ENCODE data around the gene RTN4RL1. TPM values are rescaled to one million over a fixed set of nuclear protein-coding genes. Genes with fewer than 3 reads are reported as not detected.

The RTN4RL1 gene
- total and polyA plus RNA-seq, 9 of the 15 experiments (the other 6 are each of a cell fraction or from before 2014, with no cell fraction given): 0.04 to 0.06 (median 0.04) TPM; not detected in 5

DNA sequence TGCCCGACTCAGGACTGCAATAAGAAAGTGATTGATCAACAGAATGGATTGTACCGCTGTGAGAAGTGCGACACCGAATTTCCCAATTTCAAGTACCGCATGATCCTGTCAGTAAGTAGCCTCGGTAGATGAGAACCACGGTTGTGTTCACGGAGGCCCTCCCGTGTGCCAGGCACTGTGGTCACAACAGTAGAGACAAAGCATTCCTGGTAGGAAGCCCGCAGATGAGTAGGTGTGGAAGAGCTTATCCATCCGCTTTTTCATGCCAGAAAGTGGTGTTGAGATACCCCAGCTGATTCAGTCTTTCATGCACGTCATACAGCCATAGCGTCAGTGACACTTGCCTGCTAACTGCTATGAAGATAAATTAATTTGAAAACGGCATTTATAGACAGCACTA is 136.4 kb downstream of the RTN4RL1 start:
- Histone ChIP-seq H3K79me2 (ENCODE audit: control insufficient read depth, insufficient read depth, low read length) (no peaks in the 10 kb centered on the region), H2AFZ (ENCODE audit: low read depth, low read length) (no peak overlapping the region), H3K9me3 (replicated peaks; ENCODE audit: control insufficient read depth, insufficient read depth, low read depth, low read length) (no peaks in the 10 kb centered on the region), H3K9me1 (ENCODE audit: control insufficient read depth, insufficient read depth, low read length) (no peaks in the 10 kb centered on the region), H3K4me2 (ENCODE audit: insufficient read depth, low read length) (no peak overlapping the region), H4K20me1 (replicated peaks; ENCODE audit: control insufficient read depth, insufficient read depth, low read length) (no peaks in the 10 kb centered on the region), H3K27ac (ENCODE audit: extremely low read depth, low read depth, low read length) (no peak overlapping the region), H3K4me1 (replicated peaks in 1 of 2; ENCODE audit: control insufficient read depth in 2 of 2, insufficient read depth in 2 of 2, low read length in 2 of 2) (no peaks in the 10 kb centered on the region), H3K27me3 (ENCODE audit: control insufficient read depth in 2 of 2, insufficient read depth in 2 of 2, low read length in 2 of 2) (no peaks in the 10 kb centered on the region), H3K36me3 (ENCODE audit: control insufficient read depth, insufficient read depth, low read length) (peaks cover 84% of the 10 kb centered on the region; the same call in 2 of the 3 replicates), H3K4me3 (no peak overlapping the region), H3K9ac (ENCODE audit: insufficient read depth in 1 of 2, low read depth in 2 of 2, low read length in 2 of 2) (no peak overlapping the region)
- no peak for ATAC-seq
- in situ Hi-C loops (cut with MboI) (no loop called here), intact Hi-C loops (cut with micrococcal nuclease) (no loop called here)
- 94% methylated on average over 14 of the region's 14 CpGs for WGBS (ENCODE audit: insufficient coverage, low coverage, missing lambda C conversion rate)
- BruUV-seq (replicated peaks): no TSS peak
- FAIRE-seq: no peak
- CTCF ChIA-PET (ENCODE audit: low intra/inter-chr PET ratio): no interaction called here
- POLR2A ChIA-PET: interaction anchor here (0.6 to 0.9 kb wide), 2 partner anchors 31 to 46 kb away, joined by 3 read pairs; no protein-coding TSS in a partner anchor
- TF ChIP-seq, protein P1, sequence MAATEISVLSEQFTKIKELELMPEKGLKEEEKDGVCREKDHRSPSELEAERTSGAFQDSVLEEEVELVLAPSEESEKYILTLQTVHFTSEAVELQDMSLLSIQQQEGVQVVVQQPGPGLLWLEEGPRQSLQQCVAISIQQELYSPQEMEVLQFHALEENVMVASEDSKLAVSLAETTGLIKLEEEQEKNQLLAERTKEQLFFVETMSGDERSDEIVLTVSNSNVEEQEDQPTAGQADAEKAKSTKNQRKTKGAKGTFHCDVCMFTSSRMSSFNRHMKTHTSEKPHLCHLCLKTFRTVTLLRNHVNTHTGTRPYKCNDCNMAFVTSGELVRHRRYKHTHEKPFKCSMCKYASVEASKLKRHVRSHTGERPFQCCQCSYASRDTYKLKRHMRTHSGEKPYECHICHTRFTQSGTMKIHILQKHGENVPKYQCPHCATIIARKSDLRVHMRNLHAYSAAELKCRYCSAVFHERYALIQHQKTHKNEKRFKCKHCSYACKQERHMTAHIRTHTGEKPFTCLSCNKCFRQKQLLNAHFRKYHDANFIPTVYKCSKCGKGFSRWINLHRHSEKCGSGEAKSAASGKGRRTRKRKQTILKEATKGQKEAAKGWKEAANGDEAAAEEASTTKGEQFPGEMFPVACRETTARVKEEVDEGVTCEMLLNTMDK (IDR thresholded peaks at IDR 0.05; ENCODE audit: borderline replicate concordance, insufficient read depth, low read depth, low read length, poor library complexity, severe bottlenecking): no peak
- TF ChIP-seq HMG20A (CRISPR knock-in tag; conservative IDR thresholded peaks at IDR 0.05) (no peak), E2F4 (CRISPR knock-in tag; IDR thresholded peaks at IDR 0.05; ENCODE audit: low read depth) (no peak), PYGO2 (tag; IDR thresholded peaks at IDR 0.05) (no peak), ZBED1 (IDR thresholded peaks at IDR 0.05) (no peak), IRF1 (CRISPR knock-in tag; IDR thresholded peaks at IDR 0.05; ENCODE audit: borderline replicate concordance) (no peak), SUPT5H (IDR thresholded peaks at IDR 0.05) (no peak), WHSC1 (IDR thresholded peaks at IDR 0.05; ENCODE audit: low read length) (no peak), ARID1B (IDR thresholded peaks at IDR 0.05) (no peak), SRSF7 (optimal IDR thresholded peaks at IDR 0.05; ENCODE audit: low read depth, low read length) (no peak), CHD2 (IDR thresholded peaks at IDR 0.05; ENCODE audit: low read depth, low read length) (no peak), KLF16 (IDR thresholded peaks at IDR 0.05) (no peak), ADNP (tag; IDR thresholded peaks at IDR 0.05) (no peak), SMARCC2 (IDR thresholded peaks at IDR 0.05; ENCODE audit: low read depth) (no peak), BRD9 (IDR thresholded peaks at IDR 0.05; ENCODE audit: low read depth, partially characterized antibody) (no peak), SP1 (CRISPR knock-in tag; IDR thresholded peaks at IDR 0.05) (no peak), MEF2D (tag; conservative IDR thresholded peaks at IDR 0.05; ENCODE audit: low read depth) (no peak), FOXA3 (CRISPR knock-in tag; conservative IDR thresholded peaks at IDR 0.05 in 1 of 2, IDR thresholded peaks at IDR 0.05 in 1 of 2) (no peak), CSDE1 (IDR thresholded peaks at IDR 0.05) (no peak)
- TF ChIP-seq, protein P2, sequence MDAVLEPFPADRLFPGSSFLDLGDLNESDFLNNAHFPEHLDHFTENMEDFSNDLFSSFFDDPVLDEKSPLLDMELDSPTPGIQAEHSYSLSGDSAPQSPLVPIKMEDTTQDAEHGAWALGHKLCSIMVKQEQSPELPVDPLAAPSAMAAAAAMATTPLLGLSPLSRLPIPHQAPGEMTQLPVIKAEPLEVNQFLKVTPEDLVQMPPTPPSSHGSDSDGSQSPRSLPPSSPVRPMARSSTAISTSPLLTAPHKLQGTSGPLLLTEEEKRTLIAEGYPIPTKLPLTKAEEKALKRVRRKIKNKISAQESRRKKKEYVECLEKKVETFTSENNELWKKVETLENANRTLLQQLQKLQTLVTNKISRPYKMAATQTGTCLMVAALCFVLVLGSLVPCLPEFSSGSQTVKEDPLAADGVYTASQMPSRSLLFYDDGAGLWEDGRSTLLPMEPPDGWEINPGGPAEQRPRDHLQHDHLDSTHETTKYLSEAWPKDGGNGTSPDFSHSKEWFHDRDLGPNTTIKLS (IDR thresholded peaks at IDR 0.05; ENCODE audit: borderline replicate concordance, low read depth): no peak
- no peak for DNase-seq (ENCODE audit: extremely low read depth in 1 of 4, low spot score in 3 of 4)
